Lower lobe of right lung (tissue), 2 donors: ENCODE measurements around the gene POU6F2. TPM values are rescaled to one million over a fixed set of nuclear protein-coding genes. Genes with fewer than 3 reads are reported as not detected.

Experiments used
- ATAC-seq, 2 donors: fragments of 200-7000 bp; cut with Tn5 transposase; one replicate each; pipeline ENCODE4 v1.9.1; 2020 to 2022; ENCODE audit warnings: mild to moderate bottlenecking in 2 of 2, moderate library complexity in 2 of 2
- DNase-seq: peaks from one replicate; pipeline ENCODE4 v3.0.0-alpha.2; 2020
- H3K27ac ChIP-seq: fragments of 200-600 bp; one replicate; pipeline ENCODE4 v1.8.0; 2022
- H3K27me3 ChIP-seq: fragments of 200-600 bp; one replicate; pipeline ENCODE4 v1.8.0; 2022; ENCODE audit warnings: low read depth
- H3K36me3 ChIP-seq: fragments of 200-600 bp; one replicate; pipeline ENCODE4 v1.8.0; 2022; ENCODE audit warnings: mild to moderate bottlenecking
- H3K4me1 ChIP-seq: fragments of 200-600 bp; one replicate; pipeline ENCODE4 v1.8.0; 2022
- H3K4me3 ChIP-seq: fragments of 200-600 bp; one replicate; pipeline ENCODE4 v1.8.0; 2022; ENCODE audit warnings: mild to moderate bottlenecking
- H3K9me3 ChIP-seq: fragments of 200-600 bp; one replicate; pipeline ENCODE4 v1.8.0; 2022
- intact Hi-C: fragments of 100-400 bp; cut with DNase I; formaldehyde crosslinking; loops from one replicate; pipeline ENCODE4 v1.11.0; 2022
- total RNA-seq: library from RNA; stranded (reverse); fragmentation: NEBNext Ultra II Directional; extraction: Animal tissue kit (Norgen Biotek cat#: 25700); gene quantifications from one replicate; pipeline ENCODE4 v1.2.1, GENCODE V29; 2021
- TF ChIP-seq, protein P1 (sequence below): fragments of 200-600 bp; IDR thresholded peaks from one replicate; pipeline ENCODE4 v1.8.0; 2022; ENCODE audit warnings: antibody characterized with exemption, mild to moderate bottlenecking
- donor health status: DM: no; HTN: yes; CAD: no; lungs with severe emphysema.

The POU6F2 gene
- total RNA-seq, 1 donor from 2014 or later: not detected

DNA sequence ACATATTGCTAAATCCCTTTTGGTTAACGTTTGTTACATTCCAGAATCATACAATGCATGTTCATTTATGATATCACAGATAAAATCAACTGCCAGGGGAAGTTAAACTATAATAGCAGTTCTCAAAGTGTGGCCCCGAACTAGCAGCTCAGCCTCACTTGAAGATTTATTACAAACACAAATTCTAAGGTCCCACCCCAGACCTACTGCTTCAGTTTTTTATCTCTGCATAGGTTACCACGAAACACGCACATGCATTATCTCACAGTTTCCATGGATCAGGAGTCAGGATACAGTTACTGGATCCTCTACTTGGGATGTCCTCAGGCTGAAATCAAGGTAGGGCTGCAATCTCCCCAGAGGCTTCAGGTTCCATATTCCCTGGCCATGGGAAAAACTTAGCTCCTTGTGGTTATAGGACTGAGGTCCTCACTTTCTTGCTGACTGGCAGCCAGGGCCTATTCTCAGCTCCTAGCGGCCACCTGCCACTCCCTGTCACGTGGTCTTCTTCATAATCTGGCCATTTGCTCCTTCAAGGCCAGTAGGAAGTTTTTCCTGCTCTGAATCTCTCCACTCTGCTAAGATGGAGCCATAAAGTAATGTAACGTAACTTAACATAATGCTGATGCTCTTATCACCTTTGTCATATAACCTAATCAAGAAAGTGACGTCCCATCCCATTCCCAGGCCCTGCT is 538.0 kb downstream of the POU6F2 start:
- no peaks in the 10 kb centered on the region for H3K4me1 ChIP-seq
- DNase-seq: no peak
- H3K9me3 ChIP-seq: no peaks in the 10 kb centered on the region
- H3K36me3 ChIP-seq: no peaks in the 10 kb centered on the region
- H3K27ac ChIP-seq: no peak overlapping the region
- intact Hi-C loops: no loop called here
- no peak overlapping the region for H3K4me3 ChIP-seq
- ATAC-seq: no peak
- H3K27me3 ChIP-seq: no peaks in the 10 kb centered on the region
- TF ChIP-seq, protein P1, sequence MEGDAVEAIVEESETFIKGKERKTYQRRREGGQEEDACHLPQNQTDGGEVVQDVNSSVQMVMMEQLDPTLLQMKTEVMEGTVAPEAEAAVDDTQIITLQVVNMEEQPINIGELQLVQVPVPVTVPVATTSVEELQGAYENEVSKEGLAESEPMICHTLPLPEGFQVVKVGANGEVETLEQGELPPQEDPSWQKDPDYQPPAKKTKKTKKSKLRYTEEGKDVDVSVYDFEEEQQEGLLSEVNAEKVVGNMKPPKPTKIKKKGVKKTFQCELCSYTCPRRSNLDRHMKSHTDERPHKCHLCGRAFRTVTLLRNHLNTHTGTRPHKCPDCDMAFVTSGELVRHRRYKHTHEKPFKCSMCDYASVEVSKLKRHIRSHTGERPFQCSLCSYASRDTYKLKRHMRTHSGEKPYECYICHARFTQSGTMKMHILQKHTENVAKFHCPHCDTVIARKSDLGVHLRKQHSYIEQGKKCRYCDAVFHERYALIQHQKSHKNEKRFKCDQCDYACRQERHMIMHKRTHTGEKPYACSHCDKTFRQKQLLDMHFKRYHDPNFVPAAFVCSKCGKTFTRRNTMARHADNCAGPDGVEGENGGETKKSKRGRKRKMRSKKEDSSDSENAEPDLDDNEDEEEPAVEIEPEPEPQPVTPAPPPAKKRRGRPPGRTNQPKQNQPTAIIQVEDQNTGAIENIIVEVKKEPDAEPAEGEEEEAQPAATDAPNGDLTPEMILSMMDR: no peak

DNA sequence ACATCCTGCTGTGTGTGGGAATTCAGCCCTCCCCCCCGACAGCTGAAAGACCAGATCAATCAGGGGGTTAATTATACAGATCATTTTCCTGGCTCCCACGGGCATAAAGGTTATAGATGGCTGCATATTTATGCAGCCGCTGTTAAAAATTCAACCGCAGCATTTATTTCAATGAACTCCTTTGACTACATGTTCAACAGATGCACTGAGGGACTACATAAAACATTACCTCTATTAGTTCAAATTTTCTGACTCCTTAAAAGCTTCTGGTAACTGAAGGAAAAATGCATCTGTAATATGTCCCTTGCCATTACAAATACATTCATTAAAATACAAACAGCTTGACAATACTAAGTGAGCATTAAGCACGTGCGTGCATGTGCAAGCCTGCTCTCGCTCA is 538.8 kb downstream of the POU6F2 start:
- intact Hi-C loops: no loop called here
- DNase-seq: no peak

GRCh38 chr7:39517240-39517639 is 539.5 kb downstream of the POU6F2 start:
- TF ChIP-seq, protein P1: no peak
- intact Hi-C loops: no loop called here
- H3K9me3 ChIP-seq: no peaks in the 10 kb centered on the region
- H3K27me3 ChIP-seq: no peaks in the 10 kb centered on the region
- no peaks in the 10 kb centered on the region for H3K36me3 ChIP-seq
- ATAC-seq: no peak
- no peak overlapping the region for H3K27ac ChIP-seq
- H3K4me3 ChIP-seq: no peak overlapping the region
- H3K4me1 ChIP-seq: no peaks in the 10 kb centered on the region
- no peak for DNase-seq

More for the DNA sequence above, 538.8 kb downstream of the POU6F2 start:
- Histone ChIP-seq H3K27me3 (no peaks in the 10 kb centered on the region), H3K4me3 (no peak overlapping the region), H3K27ac (no peak overlapping the region), H3K9me3 (no peaks in the 10 kb centered on the region), H3K4me1 (no peaks in the 10 kb centered on the region), H3K36me3 (no peaks in the 10 kb centered on the region)
- no peak for ATAC-seq
- TF ChIP-seq, protein P1: no peak

Other genes with a start within 250 kb of the POU6F2 start
- 103 TPM for gene VPS41, start 68.7 kb upstream of the POU6F2 start, total RNA-seq